CD4-positive, alpha-beta T cell (primary cell): ENCODE measurements around the gene RAPH1. TPM values are rescaled to one million over a fixed set of nuclear protein-coding genes. Genes with fewer than 3 reads are reported as not detected.

Experiments
- ATAC-seq: fragments of 200-7000 bp; cut with Tn5 transposase; one replicate; pipeline ENCODE4 v1.10.0; 2022; ENCODE audit warnings: mild to moderate bottlenecking; ENCODE audit not compliant: poor library complexity
- CTCF ChIA-PET: fragments of 350-600 bp; sonication (Branson Sonifier 250); formaldehyde crosslinking; loops from one replicate; lab custom pipeline; 2021; ENCODE audit warnings: antibody characterized with exemption, inconsistent platforms; lab: Charles Lee
- POLR2A ChIA-PET: fragments of 350-600 bp; sonication (Branson Sonifier 250); formaldehyde crosslinking; loops from one replicate; lab custom pipeline; 2021; ENCODE audit warnings: antibody characterized with exemption, inconsistent platforms; lab: Charles Lee
- DNase-seq, 14 experiments: peaks; one replicate each; pipeline ENCODE4 v3.0.0-alpha.2; 2013 to 2020; ENCODE audit warnings: mixed read lengths in 2 of 14
- H3K27ac ChIP-seq, 2 donors: one replicate each; pipeline versions ENCODE4 v1.5.1 to v1.7.0; 2013; ENCODE audit warnings: low read length in 2 of 2, low read depth in 1 of 2, mild to moderate bottlenecking in 1 of 2
- H3K27me3 ChIP-seq, 2 experiments: 1 replicate in 1 of 2; 2 replicates in 1 of 2; pipeline versions ENCODE4 v1.6.1 to v1.7.0; 2013; ENCODE audit warnings: low read length in 2 of 2, control low read depth in 1 of 2, mild to moderate bottlenecking in 1 of 2, moderate library complexity in 1 of 2; ENCODE audit not compliant: insufficient read depth in 2 of 2, control insufficient read depth in 1 of 2
- H3K36me3 ChIP-seq: one replicate; pipeline ENCODE4 v1.6.1; 2013; ENCODE audit warnings: low read length, control low read depth; ENCODE audit not compliant: insufficient read depth
- H3K4me1 ChIP-seq: one replicate; pipeline ENCODE4 v1.6.1; 2013; ENCODE audit warnings: low read length, control low read depth; ENCODE audit not compliant: insufficient read depth
- H3K4me3 ChIP-seq: one replicate; pipeline ENCODE4 v1.5.1; 2013; ENCODE audit warnings: mild to moderate bottlenecking, low read length, moderate library complexity
- H3K9me3 ChIP-seq, 2 experiments: 1 replicate in 1 of 2; 2 replicates in 1 of 2; pipeline versions ENCODE4 v1.6.1 to v1.7.0; 2013; ENCODE audit warnings: low read length in 2 of 2, mild to moderate bottlenecking in 2 of 2, control low read depth in 1 of 2, moderate library complexity in 1 of 2; ENCODE audit not compliant: control insufficient read depth in 1 of 2, insufficient read depth in 1 of 2
- H3K27ac Mint-ChIP-seq: one replicate; pipeline ENCODE4 v1.8.0; 2020; ENCODE audit warnings: mixed read lengths
- H3K27me3 Mint-ChIP-seq: one replicate; pipeline ENCODE4 v1.8.0; 2021; ENCODE audit warnings: mixed read lengths
- H3K36me3 Mint-ChIP-seq: one replicate; pipeline ENCODE4 v1.8.0; 2021; ENCODE audit warnings: low read depth, mixed read lengths
- H3K4me1 Mint-ChIP-seq: one replicate; pipeline ENCODE4 v1.8.0; 2021; ENCODE audit warnings: low read depth, mixed read lengths
- H3K4me3 Mint-ChIP-seq: one replicate; pipeline ENCODE4 v1.8.0; 2020; ENCODE audit warnings: mild to moderate bottlenecking, mixed read lengths
- H3K9me3 Mint-ChIP-seq: one replicate; pipeline ENCODE4 v1.8.0; 2020; ENCODE audit warnings: mixed read lengths
- CTCF ChIP-seq: fragments of 200-600 bp; IDR thresholded peaks from one replicate; pipeline ENCODE4 v1.8.0; 2022; ENCODE audit warnings: antibody characterized with exemption, mild to moderate bottlenecking
- intact Hi-C, 2 experiments: fragments of 100-400 bp; cut with DNase I in 1 of 2; cut with micrococcal nuclease in 1 of 2; formaldehyde crosslinking; loops; one replicate each; pipeline versions ENCODE4 v1.15.1 to v1.9.0; 2023 to 2025; cut with DNase I, micrococcal nuclease
- total RNA-seq, 174 experiments: library from RNA in 2 of 174; stranded (reverse) in 2 of 174; gene quantifications; one replicate each; pipeline ENCODE4 v1.2.3 and lab custom pipeline; 2021 to 2026

The RAPH1 gene
- total RNA-seq, 2 experiments from 2014 or later: 4.3 to 5.8 TPM

- TF ChIP-seq CTCF: peak; percentile 77
- H3K4me1 Mint-ChIP-seq: peaks cover 6% of the 10 kb centered on the region
- Histone ChIP-seq H3K4me3 (no peak overlapping the region), H3K27me3 (no peaks in the 10 kb centered on the region), H3K4me1 (peaks cover 3% of the 10 kb centered on the region), H3K9me3 (no peaks in the 10 kb centered on the region), H3K36me3 (no peaks in the 10 kb centered on the region), H3K27ac (no peak overlapping the region)
- H3K4me3 Mint-ChIP-seq: no peak overlapping the region
- DNase-seq (peak; percentile 34 to 83 (median 48)), ATAC-seq (peak; percentile 98)
- ChIA-PET CTCF (interaction anchor here (0.9 to 1.9 kb wide), 5 partner anchors 283 to 425 kb away, joined by 3 to 13 read pairs (median 5); no protein-coding TSS in a partner anchor), POLR2A (interaction anchor here (0.7 to 1.3 kb wide), 5 partner anchors 264 to 425 kb away, joined by 3 to 13 read pairs (median 3); no protein-coding TSS in a partner anchor)
- intact Hi-C loops: loop anchor here (1.0 to 10.0 kb wide), 7 partner anchors 168 to 568 kb away; no protein-coding TSS in a partner anchor
- H3K9me3 Mint-ChIP-seq: no peaks in the 10 kb centered on the region
- H3K27me3 Mint-ChIP-seq: no peaks in the 10 kb centered on the region
- H3K36me3 Mint-ChIP-seq: no peaks in the 10 kb centered on the region
- no peak overlapping the region for H3K27ac Mint-ChIP-seq
Observed at GRCh38 chr2:203484266-203485112, 50.6 kb downstream of the RAPH1 start.

GRCh38 chr2:203480623-203481022, 54.5 kb downstream of the RAPH1 start:
- no peak overlapping the region for H3K27ac ChIP-seq
- intact Hi-C loops: loop anchor here in 1 of 2 experiments (5.0 to 10.0 kb wide), 3 partner anchors 172 to 572 kb away; no protein-coding TSS in a partner anchor
- ChIA-PET CTCF (interaction anchor here (2.6 kb wide), 1 partner anchor 334 kb away, joined by 9 read pairs; no protein-coding TSS in a partner anchor), POLR2A (interaction anchor here (1.1 kb wide), 1 partner anchor 429 kb away, joined by 3 read pairs; no protein-coding TSS in a partner anchor)
- Mint-ChIP-seq H3K9me3 (no peaks in the 10 kb centered on the region), H3K4me3 (no peak overlapping the region), H3K4me1 (peaks cover 6% of the 10 kb centered on the region), H3K36me3 (no peaks in the 10 kb centered on the region), H3K27ac (no peak overlapping the region), H3K27me3 (no peaks in the 10 kb centered on the region)
- H3K9me3 ChIP-seq: no peaks in the 10 kb centered on the region
- ATAC-seq (no peak), DNase-seq (no peak)
- no peak overlapping the region for H3K4me3 ChIP-seq
- H3K27me3 ChIP-seq: no peaks in the 10 kb centered on the region
- no peaks in the 10 kb centered on the region for H3K36me3 ChIP-seq
- TF ChIP-seq CTCF: no peak
- peaks cover 3% of the 10 kb centered on the region for H3K4me1 ChIP-seq

- Mint-ChIP-seq H3K36me3 (no peaks in the 10 kb centered on the region), H3K4me1 (no peaks in the 10 kb centered on the region), H3K9me3 (no peaks in the 10 kb centered on the region), H3K27ac (no peak overlapping the region), H3K27me3 (no peaks in the 10 kb centered on the region), H3K4me3 (no peak overlapping the region)
- DNase-seq (no peak), ATAC-seq (no peak)
- Histone ChIP-seq H3K4me3 (no peak overlapping the region), H3K27me3 (no peaks in the 10 kb centered on the region), H3K27ac (no peak overlapping the region), H3K9me3 (no peaks in the 10 kb centered on the region), H3K4me1 (no peaks in the 10 kb centered on the region), H3K36me3 (no peaks in the 10 kb centered on the region)
- intact Hi-C loops: no loop called here
- POLR2A ChIA-PET: no interaction called here
- CTCF ChIA-PET: no interaction called here
- no peak for TF ChIP-seq CTCF
Observed at GRCh38 chr2:203476881-203477280, 58.2 kb downstream of the RAPH1 start.
